HG03565 (cell line): Measurements from ENCODE around the gene DHX32.

Experiments used
- ATAC-seq: cut with Tn5 transposase; IDR thresholded peaks from one replicate; pipeline ENCODE4 v1.9.1; 2021; ENCODE audit warnings: mild to moderate bottlenecking, moderate library complexity; ENCODE audit not compliant: unreplicated experiment

DHX32 gene

GRCh38 chr10:125850766-125851731, 30.0 kb downstream of the DHX32 start:
- no peak for ATAC-seq

- ATAC-seq = no peak
These were observed 31.6 kb downstream of the DHX32 start for GRCh38 chr10:125849448-125849847.

GRCh38 chr10:125848857-125849256, 32.2 kb downstream of the DHX32 start:
- no peak for ATAC-seq

- no peak for ATAC-seq
These were observed 32.7 kb downstream of the DHX32 start for GRCh38 chr10:125848371-125848770.

GRCh38 chr10:125846894-125847293, 34.2 kb downstream of the DHX32 start:
- no peak for ATAC-seq

- ATAC-seq = no peak
These were observed 35.5 kb downstream of the DHX32 start for GRCh38 chr10:125845617-125846016.

- no peak for ATAC-seq
These were observed 36.3 kb downstream of the DHX32 start for GRCh38 chr10:125844751-125845221.

- no peak for ATAC-seq
These were observed 37.3 kb downstream of the DHX32 start for GRCh38 chr10:125843603-125844329.

GRCh38 chr10:125840955-125841354, 40.1 kb downstream of the DHX32 start:
- no peak for ATAC-seq

GRCh38 chr10:125840406-125840805, 40.7 kb downstream of the DHX32 start:
- ATAC-seq = no peak

- ATAC-seq = no peak
These were observed 42.1 kb downstream of the DHX32 start for GRCh38 chr10:125838802-125839575.

- no peak for ATAC-seq
These were observed 44.3 kb downstream of the DHX32 start for GRCh38 chr10:125836746-125837145.

- no peak for ATAC-seq
These were observed 52.8 kb downstream of the DHX32 start for GRCh38 chr10:125828311-125828710.

- no peak for ATAC-seq
These were observed 54.0 kb downstream of the DHX32 start for GRCh38 chr10:125827133-125827532.

GRCh38 chr10:125824736-125825135, 56.4 kb downstream of the DHX32 start:
- no peak for ATAC-seq

GRCh38 chr10:125823663-125824251, 57.3 kb downstream of the DHX32 start:
- no peak for ATAC-seq

GRCh38 chr10:125822878-125823662, 58.0 kb downstream of the DHX32 start, which contains the start of the genes BCCIP and UROS:
Gene BCCIP, plus strand, starts transcription at chr10:125823546. Its CDS starts 12 bp downstream, at chr10:125823558.
Gene UROS, minus strand, starts transcription at chr10:125823258. Its CDS starts 6,759 bp downstream, at chr10:125816499.
- peak; percentile 61 for ATAC-seq

- ATAC-seq = peak; percentile 37
These were observed 60.4 kb downstream of the DHX32 start for GRCh38 chr10:125820701-125821100.

- no peak for ATAC-seq
These were observed 63.6 kb downstream of the DHX32 start for GRCh38 chr10:125817337-125817946.
